HCT116 (cell line): ENCODE data around the gene PDGFA.

Experiments
- EZH2phosphoT487 ChIP-seq: fragments of 200-600 bp; IDR thresholded peaks from 2 replicates; pipeline ENCODE4 v1.6.1; 2018; ENCODE audit warnings: antibody characterized with exemption, borderline replicate concordance
- POLR2A ChIP-seq: IDR thresholded peaks from 2 replicates; pipeline ENCODE4 v1.7.0; 2011; ENCODE audit warnings: borderline replicate concordance; ENCODE audit not compliant: insufficient read depth, insufficient read length; ENCODE audit errors: extremely low read depth
- POLR2AphosphoS5 ChIP-seq: IDR thresholded peaks from 2 replicates; pipeline ENCODE4 v1.6.1; 2011; ENCODE audit warnings: mild to moderate bottlenecking, low read depth, low read length, moderate library complexity
- RAD21 ChIP-seq: IDR thresholded peaks from 2 replicates; pipeline ENCODE4 v1.6.1; 2012; ENCODE audit warnings: low read depth, mild to moderate bottlenecking
- REST ChIP-seq: IDR thresholded peaks from 2 replicates; pipeline ENCODE4 v1.6.1; 2012; ENCODE audit warnings: low read depth
- TF ChIP-seq, protein P1 (sequence below), 3 experiments: fragments of 200-600 bp in 1 of 3; sonication (generic) in 1 of 3; IDR thresholded peaks in 2 of 3; conservative IDR thresholded peaks in 1 of 3; 2 replicates each; pipeline ENCODE4 v1.5.1; 2012 to 2017; ENCODE audit warnings: low read depth in 2 of 3, low read length in 2 of 3, antibody characterized with exemption in 1 of 3, borderline replicate concordance in 1 of 3, control low read depth in 1 of 3, mild to moderate bottlenecking in 1 of 3, mixed read lengths in 1 of 3, mixed run types in 1 of 3, moderate library complexity in 1 of 3; ENCODE audit not compliant: insufficient read depth in 1 of 3

DNA sequence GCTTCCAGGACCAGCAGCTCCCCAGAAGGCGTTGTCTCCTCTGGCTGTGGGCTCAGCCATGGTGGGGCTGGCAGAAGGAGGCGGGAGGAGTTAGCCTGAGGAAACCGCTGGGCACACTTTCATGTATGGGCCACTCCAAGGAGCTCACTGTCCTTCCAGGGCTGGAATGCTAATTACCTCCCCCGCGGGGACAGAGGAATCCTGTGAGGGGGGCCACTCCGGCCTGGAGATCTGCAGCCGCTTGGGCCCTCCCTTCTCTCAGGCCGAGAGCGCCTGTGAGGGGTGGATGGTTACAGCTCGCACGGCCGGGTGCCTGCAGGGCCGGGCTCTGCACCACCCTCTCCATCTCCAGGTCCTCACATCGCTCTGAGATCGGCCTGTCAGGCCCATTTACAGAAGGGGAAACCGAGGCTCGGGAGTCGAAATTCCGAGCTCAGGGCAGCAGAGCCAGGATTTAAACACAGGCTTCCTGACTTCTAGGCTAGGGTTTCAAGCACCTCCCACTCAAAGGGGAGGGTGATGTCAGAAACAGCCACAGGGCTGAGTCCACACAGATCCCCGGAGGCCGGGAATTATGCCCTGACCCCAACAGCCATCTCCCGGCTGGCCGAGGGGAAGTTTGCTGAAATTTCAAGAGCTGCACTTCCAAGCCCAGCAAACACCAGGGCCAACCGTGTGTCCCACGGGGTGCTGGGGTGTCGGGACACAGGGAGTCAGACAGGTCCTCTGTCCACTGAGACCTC, 59.1 kb downstream of the PDGFA start:
- TF ChIP-seq, protein P1, sequence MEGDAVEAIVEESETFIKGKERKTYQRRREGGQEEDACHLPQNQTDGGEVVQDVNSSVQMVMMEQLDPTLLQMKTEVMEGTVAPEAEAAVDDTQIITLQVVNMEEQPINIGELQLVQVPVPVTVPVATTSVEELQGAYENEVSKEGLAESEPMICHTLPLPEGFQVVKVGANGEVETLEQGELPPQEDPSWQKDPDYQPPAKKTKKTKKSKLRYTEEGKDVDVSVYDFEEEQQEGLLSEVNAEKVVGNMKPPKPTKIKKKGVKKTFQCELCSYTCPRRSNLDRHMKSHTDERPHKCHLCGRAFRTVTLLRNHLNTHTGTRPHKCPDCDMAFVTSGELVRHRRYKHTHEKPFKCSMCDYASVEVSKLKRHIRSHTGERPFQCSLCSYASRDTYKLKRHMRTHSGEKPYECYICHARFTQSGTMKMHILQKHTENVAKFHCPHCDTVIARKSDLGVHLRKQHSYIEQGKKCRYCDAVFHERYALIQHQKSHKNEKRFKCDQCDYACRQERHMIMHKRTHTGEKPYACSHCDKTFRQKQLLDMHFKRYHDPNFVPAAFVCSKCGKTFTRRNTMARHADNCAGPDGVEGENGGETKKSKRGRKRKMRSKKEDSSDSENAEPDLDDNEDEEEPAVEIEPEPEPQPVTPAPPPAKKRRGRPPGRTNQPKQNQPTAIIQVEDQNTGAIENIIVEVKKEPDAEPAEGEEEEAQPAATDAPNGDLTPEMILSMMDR (IDR thresholded peaks at IDR 0.05 in 2 of 3, conservative IDR thresholded peaks at IDR 0.05 in 1 of 3; ENCODE audit: borderline replicate concordance in 1 of 3, insufficient read depth in 1 of 3, low read depth in 2 of 3, low read length in 2 of 3): no peak
- TF ChIP-seq POLR2AphosphoS5 (no peak), POLR2A (no peak), REST (no peak), EZH2phosphoT487 (no peak), RAD21 (no peak)
